ENCODE results near the gene ATG16L2.
"Not testable (repeated sequence)": the region's sequence is repeated elsewhere in the genome, so short reads cannot be mapped to it uniquely, and the experiment has no call there.

ATG16L2 gene

GRCh38 chr11:72824811-72825505, 10.7 kb downstream of the ATG16L2 start:
- no peak for TF ChIP-seq CTCF (IDR thresholded peaks at IDR 0.05; ENCODE audit: poor library complexity, severe bottlenecking)
- no peak for DNase-seq (ENCODE audit: low spot score)
- no peaks in the 10 kb centered on the region for H3K9me3 ChIP-seq (ENCODE audit: severe bottlenecking)
- peaks cover 10% of the 10 kb centered on the region for H3K36me3 ChIP-seq (ENCODE audit: low read depth)
- H3K4me1 ChIP-seq (ENCODE audit: insufficient read depth, poor library complexity, severe bottlenecking): peaks cover 6% of the 10 kb centered on the region
- no peak overlapping the region for H3K4me3 ChIP-seq (ENCODE audit: severe bottlenecking)
- no peaks in the 10 kb centered on the region for H3K27me3 ChIP-seq (ENCODE audit: insufficient read depth, poor library complexity, severe bottlenecking)
- ATAC-seq (ENCODE audit: low read depth): no peak
- no peak overlapping the region for H3K27ac ChIP-seq (ENCODE audit: poor library complexity, severe bottlenecking)

GRCh38 chr11:72825661-72826060, 11.4 kb downstream of the ATG16L2 start:
- Histone ChIP-seq H3K36me3 (ENCODE audit: low read depth) (peaks cover 5% of the 10 kb centered on the region), H3K4me1 (ENCODE audit: insufficient read depth, poor library complexity, severe bottlenecking) (peaks cover 6% of the 10 kb centered on the region)

GRCh38 chr11:72826191-72826941, 12.2 kb downstream of the ATG16L2 start:
- Histone ChIP-seq H3K27ac (ENCODE audit: poor library complexity, severe bottlenecking) (no peak overlapping the region), H3K4me1 (ENCODE audit: insufficient read depth, poor library complexity, severe bottlenecking) (peaks cover 3% of the 10 kb centered on the region), H3K9me3 (ENCODE audit: severe bottlenecking) (no peaks in the 10 kb centered on the region), H3K36me3 (ENCODE audit: low read depth) (peaks cover 5% of the 10 kb centered on the region), H3K4me3 (ENCODE audit: severe bottlenecking) (no peak overlapping the region), H3K27me3 (ENCODE audit: insufficient read depth, poor library complexity, severe bottlenecking) (no peaks in the 10 kb centered on the region)
- DNase-seq (ENCODE audit: low spot score) (no peak), ATAC-seq (ENCODE audit: low read depth) (no peak)
- no peak for TF ChIP-seq CTCF (IDR thresholded peaks at IDR 0.05; ENCODE audit: poor library complexity, severe bottlenecking)

More at GRCh38 chr11:72825661-72826060, 11.4 kb downstream of the ATG16L2 start:
- no peaks in the 10 kb centered on the region for H3K9me3 ChIP-seq (ENCODE audit: severe bottlenecking)
- H3K27me3 ChIP-seq (ENCODE audit: insufficient read depth, poor library complexity, severe bottlenecking): no peaks in the 10 kb centered on the region
- no peak overlapping the region for H3K27ac ChIP-seq (ENCODE audit: poor library complexity, severe bottlenecking)
- ATAC-seq (ENCODE audit: low read depth) (no peak), DNase-seq (ENCODE audit: low spot score) (no peak)
- no peak for TF ChIP-seq CTCF (IDR thresholded peaks at IDR 0.05; ENCODE audit: poor library complexity, severe bottlenecking)
- H3K4me3 ChIP-seq (ENCODE audit: severe bottlenecking): no peak overlapping the region

GRCh38 chr11:72826942-72827480, 12.8 kb downstream of the ATG16L2 start:
- H3K27ac ChIP-seq (ENCODE audit: poor library complexity, severe bottlenecking): no peak overlapping the region

GRCh38 chr11:72827656-72828055, 13.4 kb downstream of the ATG16L2 start:
- not testable (repeated sequence) for H3K36me3 ChIP-seq (ENCODE audit: low read depth); H3K27me3 ChIP-seq (ENCODE audit: insufficient read depth, poor library complexity, severe bottlenecking); ATAC-seq (ENCODE audit: low read depth); H3K9me3 ChIP-seq (ENCODE audit: severe bottlenecking); DNase-seq (ENCODE audit: low spot score); H3K4me1 ChIP-seq (ENCODE audit: insufficient read depth, poor library complexity, severe bottlenecking); H3K27ac ChIP-seq (ENCODE audit: poor library complexity, severe bottlenecking); H3K4me3 ChIP-seq (ENCODE audit: severe bottlenecking)

More at GRCh38 chr11:72826942-72827480, 12.8 kb downstream of the ATG16L2 start:
- peaks cover 5% of the 10 kb centered on the region for H3K4me1 ChIP-seq (ENCODE audit: insufficient read depth, poor library complexity, severe bottlenecking)
- peaks cover 5% of the 10 kb centered on the region for H3K36me3 ChIP-seq (ENCODE audit: low read depth)
- DNase-seq (ENCODE audit: low spot score): no peak
- no peaks in the 10 kb centered on the region for H3K9me3 ChIP-seq (ENCODE audit: severe bottlenecking)
- H3K27me3 ChIP-seq (ENCODE audit: insufficient read depth, poor library complexity, severe bottlenecking): no peaks in the 10 kb centered on the region
- no peak overlapping the region for H3K4me3 ChIP-seq (ENCODE audit: severe bottlenecking)
- no peak for ATAC-seq (ENCODE audit: low read depth)
- no peak for TF ChIP-seq CTCF (IDR thresholded peaks at IDR 0.05; ENCODE audit: poor library complexity, severe bottlenecking)

Measured in RWPE2 (cell line).